Neural progenitor cell (in vitro differentiated cells): ENCODE results near the gene SUPT3H. TPM values are rescaled to one million over a fixed set of nuclear protein-coding genes. Genes with fewer than 3 reads are reported as not detected.

Experiments
- DNase-seq: peaks from one replicate; pipeline ENCODE4 v3.0.0-alpha.2; 2016; ENCODE audit warnings: low spot score
- H2AFZ ChIP-seq: fragments of 200-600 bp; sonication (generic); replicated peaks from 2 replicates; pipeline ENCODE4 v1.6.1; 2016; ENCODE audit warnings: antibody characterized with exemption
- H3F3A ChIP-seq: fragments of 200-600 bp; sonication (generic); 2 replicates; pipeline ENCODE4 v1.6.1; 2016; ENCODE audit warnings: antibody characterized with exemption, low read depth
- H3K27ac ChIP-seq: fragments of 200-600 bp; sonication (generic); 2 replicates; pipeline ENCODE4 v1.5.1; 2016; ENCODE audit warnings: mild to moderate bottlenecking
- H3K27me3 ChIP-seq: fragments of 200-600 bp; sonication (generic); 2 replicates; pipeline ENCODE4 v1.6.1; 2016; ENCODE audit warnings: mild to moderate bottlenecking, moderate library complexity
- H3K36me3 ChIP-seq: fragments of 200-600 bp; sonication (generic); 2 replicates; pipeline ENCODE4 v1.5.1; 2016
- H3K4me1 ChIP-seq: fragments of 200-600 bp; sonication (generic); 2 replicates; pipeline ENCODE4 v1.6.1; 2016; ENCODE audit warnings: mixed run types
- H3K4me2 ChIP-seq: fragments of 200-600 bp; sonication (generic); 2 replicates; pipeline ENCODE4 v1.6.1; 2016
- H3K4me3 ChIP-seq: fragments of 200-600 bp; sonication (generic); 2 replicates; pipeline ENCODE4 v1.5.1; 2016
- H3K79me2 ChIP-seq: fragments of 200-600 bp; sonication (generic); 2 replicates; pipeline ENCODE4 v1.6.1; 2016; ENCODE audit warnings: low read depth
- H3K9ac ChIP-seq: fragments of 200-600 bp; sonication (generic); 2 replicates; pipeline ENCODE4 v1.6.1; 2016
- H3K9me3 ChIP-seq: fragments of 200-600 bp; sonication (generic); 2 replicates; pipeline ENCODE4 v1.5.1; 2016; ENCODE audit warnings: low read depth
- H4K20me1 ChIP-seq: fragments of 200-600 bp; sonication (generic); 2 replicates; pipeline ENCODE4 v1.6.1; 2016; ENCODE audit warnings: low read depth
- H3K27ac Mint-ChIP-seq: 3 replicates; pipeline ENCODE4 v1.8.0; 2021; ENCODE audit warnings: mixed read lengths
- H3K27me3 Mint-ChIP-seq: 2 replicates; pipeline ENCODE4 v1.8.0; 2022; ENCODE audit warnings: low read depth, mild to moderate bottlenecking, inconsistent platforms, moderate library complexity, mixed read lengths; ENCODE audit not compliant: insufficient read depth
- H3K36me3 Mint-ChIP-seq: 3 replicates; pipeline ENCODE4 v1.8.0; 2021; ENCODE audit warnings: mixed read lengths
- H3K4me1 Mint-ChIP-seq: 3 replicates; pipeline ENCODE4 v1.8.0; 2021; ENCODE audit warnings: mixed read lengths
- H3K4me3 Mint-ChIP-seq: 3 replicates; pipeline ENCODE4 v1.8.0; 2021; ENCODE audit warnings: mild to moderate bottlenecking, moderate library complexity, mixed read lengths
- H3K9me3 Mint-ChIP-seq: 3 replicates; pipeline ENCODE4 v1.8.0; 2020; ENCODE audit warnings: mixed read lengths
- CTCF ChIP-seq: fragments of 200-600 bp; sonication (generic); IDR thresholded peaks from 2 replicates; pipeline ENCODE4 v1.5.1; 2017; ENCODE audit warnings: antibody characterized with exemption, mild to moderate bottlenecking
- EZH2 ChIP-seq: fragments of 200-600 bp; sonication (generic); IDR thresholded peaks from 2 replicates; pipeline ENCODE4 v1.6.1; 2017; ENCODE audit warnings: antibody characterized with exemption, mild to moderate bottlenecking, moderate library complexity
- EZH2phosphoT487 ChIP-seq: fragments of 200-600 bp; sonication (generic); IDR thresholded peaks from 2 replicates; pipeline ENCODE4 v1.6.1; 2017; ENCODE audit warnings: antibody characterized with exemption
- total RNA-seq: library from RNA; depleted of rRNA; stranded (reverse); fragments of >200 nt; gene quantifications from 2 replicates; pipeline ENCODE4 v1.2.3, GENCODE V29; 2015; ENCODE audit warnings: low replicate concordance

Gene SUPT3H
- total RNA-seq, result 16.3 and 22.5 TPM in 2 replicates

GRCh38 chr6:45377554-45378333 lies at the start of gene SUPT3H:
SUPT3H (minus strand) TSS chr6:45377934.
- Mint-ChIP-seq H3K27ac (peak within 1 kb of the TSS; percentile 98), H3K9me3 (no peaks in the 10 kb centered on the region), H3K36me3 (no peaks in the 10 kb centered on the region), H3K27me3 (peaks cover 2% of the 10 kb centered on the region), H3K4me3 (peak within 1 kb of the TSS; percentile 97), H3K4me1 (peaks cover 18% of the 10 kb centered on the region)
- no peaks in the 10 kb centered on the region for H4K20me1 ChIP-seq
- peak within 1 kb of the TSS; percentile 88 for H3K4me2 ChIP-seq
- no peaks in the 10 kb centered on the region for H3K9me3 ChIP-seq
- peak within 1 kb of the TSS; percentile 49 for H3K9ac ChIP-seq
- peaks cover 9% of the 10 kb centered on the region for H3F3A ChIP-seq
- peaks cover 11% of the 10 kb centered on the region for H3K4me1 ChIP-seq
- DNase-seq, result peak; percentile 98
- TF ChIP-seq EZH2 (peak; percentile 46), EZH2phosphoT487 (no peak), CTCF (peak; percentile 11)
- no peaks in the 10 kb centered on the region for H3K27me3 ChIP-seq
- H2AFZ ChIP-seq, result peak within 1 kb of the TSS; percentile 80
- H3K4me3 ChIP-seq, result peak within 1 kb of the TSS; percentile 67
- peaks cover 46% of the 10 kb centered on the region for H3K79me2 ChIP-seq
- peak within 1 kb of the TSS; percentile 73 for H3K27ac ChIP-seq
- no peaks in the 10 kb centered on the region for H3K36me3 ChIP-seq

- no peak overlapping the region for H3K27ac Mint-ChIP-seq
- Histone ChIP-seq H3K4me3 (no peak overlapping the region), H3K4me2 (no peak overlapping the region), H3K27me3 (peaks cover 71% of the 10 kb centered on the region), H3K79me2 (no peaks in the 10 kb centered on the region), H4K20me1 (peaks cover 9% of the 10 kb centered on the region), H3K4me1 (peaks cover under 1% of the 10 kb centered on the region), H3K9me3 (no peaks in the 10 kb centered on the region), H3K9ac (no peak overlapping the region), H3K27ac (no peak overlapping the region), H3K36me3 (no peaks in the 10 kb centered on the region), H2AFZ (no peak overlapping the region), H3F3A (peaks cover 5% of the 10 kb centered on the region)
- TF ChIP-seq EZH2phosphoT487, result no peak
- no peak for TF ChIP-seq CTCF
- no peak for TF ChIP-seq EZH2
- H3K4me1 Mint-ChIP-seq, result peaks cover 5% of the 10 kb centered on the region
- no peaks in the 10 kb centered on the region for H3K36me3 Mint-ChIP-seq
- H3K9me3 Mint-ChIP-seq, result no peaks in the 10 kb centered on the region
- no peak overlapping the region for H3K4me3 Mint-ChIP-seq
- H3K27me3 Mint-ChIP-seq, result peaks cover 31% of the 10 kb centered on the region
- DNase-seq, result no peak
Observed at GRCh38 chr6:45426251-45426650, 48.5 kb upstream of the SUPT3H start.

- H3K4me3 Mint-ChIP-seq, result peak overlapping the region; percentile 68
- Histone ChIP-seq H3K4me1 (peaks cover 17% of the 10 kb centered on the region), H2AFZ (no peak overlapping the region), H3K4me2 (peak overlapping the region; percentile 94), H3K36me3 (no peaks in the 10 kb centered on the region), H3K27me3 (peaks cover 89% of the 10 kb centered on the region), H3K4me3 (no peak overlapping the region), H3K27ac (no peak overlapping the region), H3K9ac (no peak overlapping the region), H3K79me2 (no peaks in the 10 kb centered on the region), H3K9me3 (no peaks in the 10 kb centered on the region), H3F3A (peaks cover 5% of the 10 kb centered on the region), H4K20me1 (peaks cover 9% of the 10 kb centered on the region)
- H3K4me1 Mint-ChIP-seq, result peaks cover 20% of the 10 kb centered on the region
- no peak overlapping the region for H3K27ac Mint-ChIP-seq
- no peak for TF ChIP-seq EZH2
- TF ChIP-seq CTCF, result no peak
- TF ChIP-seq EZH2phosphoT487, result no peak
- H3K27me3 Mint-ChIP-seq, result peaks cover 47% of the 10 kb centered on the region
- H3K36me3 Mint-ChIP-seq, result no peaks in the 10 kb centered on the region
- DNase-seq, result no peak
- no peaks in the 10 kb centered on the region for H3K9me3 Mint-ChIP-seq
Observed at GRCh38 chr6:45424451-45424861, 46.7 kb upstream of the SUPT3H start.
